Breast epithelium (tissue), 3 donors: ENCODE results near the gene PTPRO.

Experiments used
- POLR2AphosphoS5 ChIP-seq, 3 donors: sonication (generic); formaldehyde crosslinking; IDR thresholded peaks; one replicate each; pipeline ENCODE4 v1.6.1; 2017; ENCODE audit warnings: antibody characterized with exemption in 3 of 3
- TF ChIP-seq, protein P1 (sequence below), 3 donors: fragments of 450-650 bp; IDR thresholded peaks; one replicate each; pipeline ENCODE4 v1.5.1; 2016 to 2017; ENCODE audit warnings: antibody characterized with exemption in 3 of 3, mild to moderate bottlenecking in 3 of 3, moderate library complexity in 3 of 3

- TF ChIP-seq, protein P1, sequence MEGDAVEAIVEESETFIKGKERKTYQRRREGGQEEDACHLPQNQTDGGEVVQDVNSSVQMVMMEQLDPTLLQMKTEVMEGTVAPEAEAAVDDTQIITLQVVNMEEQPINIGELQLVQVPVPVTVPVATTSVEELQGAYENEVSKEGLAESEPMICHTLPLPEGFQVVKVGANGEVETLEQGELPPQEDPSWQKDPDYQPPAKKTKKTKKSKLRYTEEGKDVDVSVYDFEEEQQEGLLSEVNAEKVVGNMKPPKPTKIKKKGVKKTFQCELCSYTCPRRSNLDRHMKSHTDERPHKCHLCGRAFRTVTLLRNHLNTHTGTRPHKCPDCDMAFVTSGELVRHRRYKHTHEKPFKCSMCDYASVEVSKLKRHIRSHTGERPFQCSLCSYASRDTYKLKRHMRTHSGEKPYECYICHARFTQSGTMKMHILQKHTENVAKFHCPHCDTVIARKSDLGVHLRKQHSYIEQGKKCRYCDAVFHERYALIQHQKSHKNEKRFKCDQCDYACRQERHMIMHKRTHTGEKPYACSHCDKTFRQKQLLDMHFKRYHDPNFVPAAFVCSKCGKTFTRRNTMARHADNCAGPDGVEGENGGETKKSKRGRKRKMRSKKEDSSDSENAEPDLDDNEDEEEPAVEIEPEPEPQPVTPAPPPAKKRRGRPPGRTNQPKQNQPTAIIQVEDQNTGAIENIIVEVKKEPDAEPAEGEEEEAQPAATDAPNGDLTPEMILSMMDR (IDR thresholded peaks at IDR 0.05), result no peak
- TF ChIP-seq POLR2AphosphoS5 (IDR thresholded peaks at IDR 0.05), result no peak
These were observed 223.9 kb downstream of the PTPRO start for GRCh38 chr12:15546102-15546701.
